Osteoblast (primary cell): ENCODE measurements around the gene ZEB1. TPM values are rescaled to one million over a fixed set of nuclear protein-coding genes. Genes with fewer than 3 reads are reported as not detected.

Source experiments
- DNase-seq: peaks from one replicate; pipeline ENCODE4 v3.0.0; 2011; ENCODE audit warnings: low spot score, mixed read lengths; ENCODE audit not compliant: insufficient read length; ENCODE audit errors: missing footprints
- H2AFZ ChIP-seq: 2 replicates; pipeline ENCODE4 v1.6.0; 2011; ENCODE audit warnings: mild to moderate bottlenecking, low read length
- H3K27ac ChIP-seq: 2 replicates; pipeline ENCODE4 v1.5.1; 2011; ENCODE audit warnings: mild to moderate bottlenecking, low read depth, low read length, moderate library complexity
- H3K27me3 ChIP-seq: 2 replicates; pipeline ENCODE4 v1.6.0; 2012; ENCODE audit warnings: mild to moderate bottlenecking, control low read depth, inconsistent platforms, low read length, moderate library complexity; ENCODE audit not compliant: insufficient read depth
- H3K36me3 ChIP-seq: 2 replicates; pipeline ENCODE4 v1.5.1; 2011; ENCODE audit warnings: mild to moderate bottlenecking, low read length, control low read depth, moderate library complexity; ENCODE audit not compliant: insufficient read depth
- H3K4me1 ChIP-seq: 2 replicates; pipeline ENCODE4 v1.5.1; 2011; ENCODE audit warnings: mild to moderate bottlenecking, low read length, control low read depth, moderate library complexity; ENCODE audit not compliant: insufficient read depth
- H3K4me2 ChIP-seq: 2 replicates; pipeline ENCODE4 v1.6.0; 2011; ENCODE audit warnings: mild to moderate bottlenecking, low read length; ENCODE audit not compliant: insufficient read depth
- H3K4me3 ChIP-seq: fragments of 200-600 bp; sonication (generic); 3 replicates; pipeline ENCODE4 v1.5.1; 2012; ENCODE audit warnings: mild to moderate bottlenecking, low read length, inconsistent platforms; ENCODE audit not compliant: insufficient read depth
- H3K79me2 ChIP-seq: 2 replicates; pipeline ENCODE4 v1.6.0; 2012; ENCODE audit warnings: mild to moderate bottlenecking, low read length, control low read depth, inconsistent platforms; ENCODE audit not compliant: insufficient read depth
- H3K9me3 ChIP-seq: 2 replicates; pipeline ENCODE4 v1.5.1; 2011; ENCODE audit warnings: low read depth, low read length, control low read depth
- H4K20me1 ChIP-seq: 2 replicates; pipeline ENCODE4 v1.6.0; 2012; ENCODE audit warnings: mild to moderate bottlenecking, low read length, control low read depth; ENCODE audit not compliant: insufficient read depth
- CTCF ChIP-seq: IDR thresholded peaks from 2 replicates; pipeline ENCODE4 v1.5.1; 2011; ENCODE audit warnings: mild to moderate bottlenecking, low read depth, low read length, moderate library complexity; ENCODE audit errors: extremely low read depth
- total RNA-seq: library from RNA; depleted of rRNA; stranded (reverse); fragments of >200 nt; gene quantifications from 2 replicates; pipeline ENCODE4 v1.2.3, GENCODE V29; 2012

The ZEB1 gene
- total RNA-seq, 1 donor: 56.1 TPM

DNA sequence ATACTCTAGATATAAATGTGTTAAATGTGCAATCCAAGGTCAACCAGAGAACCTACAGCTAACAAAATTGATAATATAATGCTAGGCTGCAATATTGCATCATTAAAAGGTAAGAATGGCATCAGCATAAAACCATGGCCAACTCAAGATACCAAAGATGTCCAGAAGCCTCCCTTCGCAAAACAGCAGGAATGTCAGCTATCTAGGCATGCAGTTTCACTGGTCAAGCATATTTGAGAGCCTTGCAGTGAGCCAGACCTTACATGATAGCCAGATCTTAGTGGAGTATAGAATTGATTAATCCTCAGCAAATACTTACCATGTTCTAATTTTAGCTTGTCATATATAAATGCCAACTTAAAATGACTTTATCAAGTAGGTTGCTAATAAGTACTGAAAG lies 138.8 kb downstream of the ZEB1 start:
- TF ChIP-seq CTCF: no peak
- Histone ChIP-seq H3K27me3 (no peaks in the 10 kb centered on the region), H3K4me3 (no peak overlapping the region), H3K27ac (no peak overlapping the region), H2AFZ (no peak overlapping the region), H4K20me1 (peaks cover 5% of the 10 kb centered on the region), H3K9me3 (no peaks in the 10 kb centered on the region), H3K36me3 (peaks cover 5% of the 10 kb centered on the region), H3K4me2 (no peak overlapping the region), H3K4me1 (no peaks in the 10 kb centered on the region), H3K79me2 (peaks cover 40% of the 10 kb centered on the region)
- no peak for DNase-seq

- Histone ChIP-seq H3K27me3 (no peaks in the 10 kb centered on the region), H3K27ac (no peak overlapping the region), H3K4me1 (no peaks in the 10 kb centered on the region), H3K4me3 (no peak overlapping the region), H3K79me2 (peaks cover 35% of the 10 kb centered on the region), H3K36me3 (peaks cover 15% of the 10 kb centered on the region), H3K9me3 (no peaks in the 10 kb centered on the region), H2AFZ (no peak overlapping the region), H3K4me2 (no peak overlapping the region), H4K20me1 (peaks cover 5% of the 10 kb centered on the region)
- no peak for DNase-seq
- no peak for TF ChIP-seq CTCF
Observed at GRCh38 chr10:31458974-31459373, 140.0 kb downstream of the ZEB1 start.

DNA sequence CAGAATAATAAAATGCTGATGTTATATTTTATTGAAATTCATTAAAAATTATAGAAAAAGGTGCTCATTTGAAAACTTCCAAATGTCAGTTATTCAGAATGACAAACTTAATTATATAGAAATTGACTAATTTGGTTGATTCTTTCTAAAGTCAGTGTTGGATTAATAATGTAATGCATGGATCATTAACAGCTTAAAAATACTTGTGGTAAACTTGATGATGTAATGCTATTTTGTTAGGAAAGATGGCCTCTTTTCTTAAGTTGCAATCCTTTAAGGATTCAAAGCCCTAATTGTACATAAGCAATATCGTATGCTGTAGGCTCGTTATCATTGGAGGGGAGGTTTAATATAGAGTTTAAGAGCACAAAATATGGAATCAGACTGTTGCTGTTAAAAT lies 141.2 kb downstream of the ZEB1 start:
- no peaks in the 10 kb centered on the region for H3K9me3 ChIP-seq
- peaks cover 22% of the 10 kb centered on the region for H3K36me3 ChIP-seq
- peaks cover 5% of the 10 kb centered on the region for H4K20me1 ChIP-seq
- H3K4me1 ChIP-seq: no peaks in the 10 kb centered on the region
- H2AFZ ChIP-seq: no peak overlapping the region
- no peak for DNase-seq
- H3K27me3 ChIP-seq: no peaks in the 10 kb centered on the region
- H3K79me2 ChIP-seq: peaks cover 35% of the 10 kb centered on the region
- no peak for TF ChIP-seq CTCF
- no peak overlapping the region for H3K4me2 ChIP-seq
- no peak overlapping the region for H3K27ac ChIP-seq
- H3K4me3 ChIP-seq: no peak overlapping the region

GRCh38 chr10:31464552-31464951 lies 145.5 kb downstream of the ZEB1 start:
- Histone ChIP-seq H3K79me2 (peaks cover 10% of the 10 kb centered on the region), H3K4me1 (no peaks in the 10 kb centered on the region), H3K4me2 (no peak overlapping the region), H4K20me1 (no peaks in the 10 kb centered on the region), H3K9me3 (no peaks in the 10 kb centered on the region), H3K27me3 (no peaks in the 10 kb centered on the region), H2AFZ (no peak overlapping the region), H3K27ac (no peak overlapping the region), H3K4me3 (no peak overlapping the region), H3K36me3 (peaks cover 42% of the 10 kb centered on the region)
- no peak for DNase-seq
- no peak for TF ChIP-seq CTCF
